Stimulated activated CD4-positive, alpha-beta T cell treated with anti-CD3 and anti-CD28 coated beads, Interleukin-1b, Interleukin-23, amount 100 ng/mL, for 1 hour (primary cell): Measurements from ENCODE around the gene LAD1.

Experiments
- DNase-seq, 2 donors: peaks; one replicate each; pipeline ENCODE4 v3.0.0-alpha.2; 2020; ENCODE audit warnings: low read depth in 2 of 2

Gene LAD1

GRCh38 chr1:201399018-201399351, at the start of gene LAD1:
Gene LAD1, minus strand, starts transcription at chr1:201399324. Its CDS starts 18 bp downstream, at chr1:201399306.
- no peak for DNase-seq

GRCh38 chr1:201447903-201448871, 49.1 kb upstream of the LAD1 start:
- DNase-seq = peak in 1 of 2 donors; percentile 29

GRCh38 chr1:201445310-201445709, 46.2 kb upstream of the LAD1 start:
- no peak for DNase-seq

- DNase-seq = no peak
These were observed 45.7 kb upstream of the LAD1 start for GRCh38 chr1:201444792-201445191.

GRCh38 chr1:201443747-201444146, 44.6 kb upstream of the LAD1 start:
- no peak for DNase-seq

GRCh38 chr1:201436969-201437368, 37.8 kb upstream of the LAD1 start:
- DNase-seq = no peak

- no peak for DNase-seq
These were observed 37.3 kb upstream of the LAD1 start for GRCh38 chr1:201436393-201436792.

GRCh38 chr1:201434266-201434665, 35.1 kb upstream of the LAD1 start:
- DNase-seq = no peak

GRCh38 chr1:201433609-201434008, 34.5 kb upstream of the LAD1 start:
- no peak for DNase-seq

GRCh38 chr1:201430776-201431175, 31.7 kb upstream of the LAD1 start:
- DNase-seq = no peak

- no peak for DNase-seq
These were observed 30.8 kb upstream of the LAD1 start for GRCh38 chr1:201429736-201430501.

GRCh38 chr1:201427963-201428362, 28.8 kb upstream of the LAD1 start:
- DNase-seq = no peak

- DNase-seq = no peak
These were observed 27.6 kb upstream of the LAD1 start for GRCh38 chr1:201426479-201427310.

- no peak for DNase-seq
These were observed 25.0 kb upstream of the LAD1 start for GRCh38 chr1:201424146-201424545.

- DNase-seq = no peak
These were observed 24.5 kb upstream of the LAD1 start for GRCh38 chr1:201423655-201424054.

- DNase-seq = no peak
These were observed 23.4 kb upstream of the LAD1 start for GRCh38 chr1:201422436-201423030.

GRCh38 chr1:201422026-201422425, 22.9 kb upstream of the LAD1 start:
- no peak for DNase-seq

GRCh38 chr1:201421041-201421440, 21.9 kb upstream of the LAD1 start:
- DNase-seq = no peak

GRCh38 chr1:201420608-201421002, 21.5 kb upstream of the LAD1 start:
- no peak for DNase-seq

- no peak for DNase-seq
These were observed 20.9 kb upstream of the LAD1 start for GRCh38 chr1:201419746-201420607.

GRCh38 chr1:201419256-201419655, 20.1 kb upstream of the LAD1 start:
- DNase-seq = no peak
